Measurements from ENCODE around the gene SLC25A12. TPM values are rescaled to one million over a fixed set of nuclear protein-coding genes. Genes with fewer than 3 reads are reported as not detected.

SLC25A12 gene
- polyA plus RNA-seq, 1 donor, result 34.6 TPM

DNA sequence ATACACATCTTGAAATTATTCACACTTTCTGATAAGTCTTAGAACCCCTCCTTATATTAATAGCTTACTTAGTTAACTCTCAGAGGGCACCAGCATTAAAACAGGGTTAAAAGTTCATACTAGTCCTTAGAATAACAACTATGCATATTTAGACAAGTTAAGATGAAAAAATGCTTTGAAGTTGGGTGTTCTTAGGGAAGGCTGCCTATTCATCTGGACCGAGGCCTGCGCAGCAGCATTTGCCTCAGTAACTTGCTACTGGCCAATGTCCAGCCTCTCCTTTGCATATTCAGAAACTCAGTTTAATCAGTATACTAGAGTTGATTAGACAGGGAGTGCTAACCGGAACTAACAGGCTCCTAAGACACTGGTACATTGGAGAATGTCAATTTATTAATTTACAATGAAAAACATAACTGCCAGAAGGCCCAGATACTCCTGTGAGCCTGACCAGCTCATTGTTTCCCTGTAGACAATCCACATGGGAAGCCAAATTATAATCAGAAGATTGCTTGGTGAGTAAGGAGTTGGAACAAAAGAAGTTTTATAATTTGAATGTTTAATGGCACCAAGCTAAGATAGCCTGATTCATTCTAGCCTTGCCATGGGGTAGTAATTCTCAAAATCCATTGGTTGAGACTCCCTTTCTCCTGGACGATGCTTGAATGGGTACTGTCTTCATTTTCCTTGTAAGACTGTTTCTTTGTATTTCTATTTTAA, 157.9 kb downstream of the SLC25A12 start:
- no peak for DNase-seq

Other genes with a start within 250 kb of the SLC25A12 start
- gene DYNC1I2, start 206.8 kb downstream of the SLC25A12 start, polyA plus RNA-seq (ENCODE audit: insufficient read length), result 197 TPM
- gene HAT1, start 28.2 kb upstream of the SLC25A12 start, polyA plus RNA-seq (ENCODE audit: insufficient read length), result 75.0 TPM
- gene METAP1D, start 105.7 kb upstream of the SLC25A12 start, polyA plus RNA-seq (ENCODE audit: insufficient read length), result 25.8 TPM
- gene DLX1, start 191.3 kb upstream of the SLC25A12 start, polyA plus RNA-seq (ENCODE audit: insufficient read length), result 0.43 TPM
- gene DLX2, start 208.7 kb upstream of the SLC25A12 start, polyA plus RNA-seq (ENCODE audit: insufficient read length), result not detected

All from left kidney (tissue), 2 donors.